Stomach (tissue), 4 donors: Measurements from ENCODE around the gene CHADL.

ENCODE experiments used
- POLR2A ChIP-seq, 4 donors: fragments of 450-650 bp; IDR thresholded peaks; one replicate each; pipeline ENCODE4 v1.6.1; 2016; ENCODE audit warnings: antibody characterized with exemption in 4 of 4, control low read depth in 2 of 4, mild to moderate bottlenecking in 1 of 4, moderate library complexity in 1 of 4
- POLR2AphosphoS5 ChIP-seq, 3 donors: sonication (generic); formaldehyde crosslinking; IDR thresholded peaks; one replicate each; pipeline ENCODE4 v1.6.1; 2016; ENCODE audit warnings: antibody characterized with exemption in 3 of 3
- TF ChIP-seq, protein P1 (sequence below), 7 experiments: fragments of 450-650 bp in 4 of 7; fragments of 200-600 bp in 3 of 7; sonication (generic) in 3 of 7; IDR thresholded peaks; one replicate each; pipeline ENCODE4 v1.5.1; 2016 to 2019; ENCODE audit warnings: antibody characterized with exemption in 7 of 7, control low read depth in 2 of 7, mild to moderate bottlenecking in 1 of 7

DNA sequence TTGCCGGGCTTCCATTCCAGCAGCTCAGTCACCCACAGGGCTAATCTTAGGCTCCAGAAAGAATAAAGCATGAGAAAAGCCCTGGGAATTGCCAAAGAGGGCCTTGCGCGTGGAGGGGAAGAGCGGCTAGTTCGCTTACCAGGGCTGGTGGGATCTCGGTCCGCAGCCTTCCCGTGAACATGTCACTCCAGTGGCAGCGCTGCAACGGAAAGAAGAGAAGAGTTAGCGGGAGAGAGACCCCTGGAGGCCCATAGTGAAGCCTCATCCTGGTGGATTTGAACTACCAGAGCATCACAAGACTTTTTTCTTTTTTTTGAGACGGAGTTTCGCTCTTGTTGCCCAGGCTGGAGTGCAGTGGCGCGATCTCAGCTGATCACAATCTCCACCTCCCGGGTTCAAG is 27.2 kb upstream of the CHADL start:
- TF ChIP-seq, protein P1, sequence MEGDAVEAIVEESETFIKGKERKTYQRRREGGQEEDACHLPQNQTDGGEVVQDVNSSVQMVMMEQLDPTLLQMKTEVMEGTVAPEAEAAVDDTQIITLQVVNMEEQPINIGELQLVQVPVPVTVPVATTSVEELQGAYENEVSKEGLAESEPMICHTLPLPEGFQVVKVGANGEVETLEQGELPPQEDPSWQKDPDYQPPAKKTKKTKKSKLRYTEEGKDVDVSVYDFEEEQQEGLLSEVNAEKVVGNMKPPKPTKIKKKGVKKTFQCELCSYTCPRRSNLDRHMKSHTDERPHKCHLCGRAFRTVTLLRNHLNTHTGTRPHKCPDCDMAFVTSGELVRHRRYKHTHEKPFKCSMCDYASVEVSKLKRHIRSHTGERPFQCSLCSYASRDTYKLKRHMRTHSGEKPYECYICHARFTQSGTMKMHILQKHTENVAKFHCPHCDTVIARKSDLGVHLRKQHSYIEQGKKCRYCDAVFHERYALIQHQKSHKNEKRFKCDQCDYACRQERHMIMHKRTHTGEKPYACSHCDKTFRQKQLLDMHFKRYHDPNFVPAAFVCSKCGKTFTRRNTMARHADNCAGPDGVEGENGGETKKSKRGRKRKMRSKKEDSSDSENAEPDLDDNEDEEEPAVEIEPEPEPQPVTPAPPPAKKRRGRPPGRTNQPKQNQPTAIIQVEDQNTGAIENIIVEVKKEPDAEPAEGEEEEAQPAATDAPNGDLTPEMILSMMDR (IDR thresholded peaks at IDR 0.05) = no peak
- TF ChIP-seq POLR2A (IDR thresholded peaks at IDR 0.05) = no peak
- no peak for TF ChIP-seq POLR2AphosphoS5 (IDR thresholded peaks at IDR 0.05)
